ENCODE measurements around the gene CDK5R2.

- TF ChIP-seq CTCF (IDR thresholded peaks at IDR 0.05; ENCODE audit: insufficient read depth, low read depth, low read length) (no peak), EZH2 (IDR thresholded peaks at IDR 0.05; ENCODE audit: insufficient read depth, low read length) (no peak)
These were observed 24.4 kb downstream of the CDK5R2 start for GRCh38 chr2:218983934-218984238.
